Erythroblast (primary cell): ENCODE results near the gene COL16A1.

Source experiments
- DNase-seq, 2 experiments: peaks; one replicate each; lab custom pipeline; 2025; lab: John Stamatoyannopoulos, UW
- GATA1 ChIP-seq: IDR thresholded peaks from 2 replicates; pipeline ENCODE4 v1.6.1; 2011; ENCODE audit warnings: low read depth, mild to moderate bottlenecking, control low read depth, low read length, moderate library complexity
- POLR2A ChIP-seq: IDR thresholded peaks from 2 replicates; pipeline ENCODE4 v1.6.1; 2011; ENCODE audit warnings: mild to moderate bottlenecking, low read length

Gene COL16A1

GRCh38 chr1:31742462-31743212, 38.8 kb upstream of the COL16A1 start:
- DNase-seq = no peak
- TF ChIP-seq POLR2A (no peak), GATA1 (no peak)

GRCh38 chr1:31739346-31739745, 35.5 kb upstream of the COL16A1 start:
- TF ChIP-seq POLR2A (no peak), GATA1 (no peak)
- DNase-seq = no peak

DNA sequence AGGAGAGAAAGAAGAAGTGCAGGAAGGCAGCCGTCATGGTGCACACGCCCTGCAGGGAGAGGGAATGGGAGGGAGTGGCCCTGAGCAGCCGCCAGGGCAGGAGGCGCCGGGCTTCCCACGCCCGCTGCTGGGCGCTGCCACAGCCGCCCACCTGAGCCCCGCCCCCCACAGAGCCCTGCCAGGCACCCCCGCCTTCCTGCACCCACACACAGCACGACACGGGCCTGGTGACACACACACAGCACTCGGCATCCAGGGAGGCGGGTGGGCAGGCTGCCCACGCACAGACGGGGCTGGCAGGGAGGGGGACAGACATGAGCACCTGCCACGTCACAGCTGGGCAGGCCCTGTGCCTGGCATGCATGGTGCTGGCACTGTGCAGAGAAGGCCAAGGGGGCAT, 32.9 kb upstream of the COL16A1 start:
- no peak for DNase-seq
- no peak for TF ChIP-seq POLR2A
- no peak for TF ChIP-seq GATA1

GRCh38 chr1:31735571-31735970, 31.8 kb upstream of the COL16A1 start:
- TF ChIP-seq GATA1 (no peak), POLR2A (no peak)
- DNase-seq = no peak

GRCh38 chr1:31734582-31735107, 30.8 kb upstream of the COL16A1 start:
- no peak for DNase-seq
- TF ChIP-seq POLR2A (no peak), GATA1 (no peak)

- TF ChIP-seq POLR2A (no peak), GATA1 (no peak)
- no peak for DNase-seq
Measured at GRCh38 chr1:31733389-31734219, 29.8 kb upstream of the COL16A1 start.

- no peak for DNase-seq
- no peak for TF ChIP-seq GATA1
- no peak for TF ChIP-seq POLR2A
Measured at GRCh38 chr1:31732751-31733289, 29.0 kb upstream of the COL16A1 start.

GRCh38 chr1:31732343-31732742, 28.5 kb upstream of the COL16A1 start:
- DNase-seq = no peak
- TF ChIP-seq POLR2A = no peak
- TF ChIP-seq GATA1 = no peak

GRCh38 chr1:31731049-31731565, 27.3 kb upstream of the COL16A1 start:
- no peak for DNase-seq
- TF ChIP-seq POLR2A (no peak), GATA1 (no peak)

GRCh38 chr1:31730336-31731048, 26.7 kb upstream of the COL16A1 start:
- TF ChIP-seq GATA1 (no peak), POLR2A (no peak)
- DNase-seq = no peak

DNA sequence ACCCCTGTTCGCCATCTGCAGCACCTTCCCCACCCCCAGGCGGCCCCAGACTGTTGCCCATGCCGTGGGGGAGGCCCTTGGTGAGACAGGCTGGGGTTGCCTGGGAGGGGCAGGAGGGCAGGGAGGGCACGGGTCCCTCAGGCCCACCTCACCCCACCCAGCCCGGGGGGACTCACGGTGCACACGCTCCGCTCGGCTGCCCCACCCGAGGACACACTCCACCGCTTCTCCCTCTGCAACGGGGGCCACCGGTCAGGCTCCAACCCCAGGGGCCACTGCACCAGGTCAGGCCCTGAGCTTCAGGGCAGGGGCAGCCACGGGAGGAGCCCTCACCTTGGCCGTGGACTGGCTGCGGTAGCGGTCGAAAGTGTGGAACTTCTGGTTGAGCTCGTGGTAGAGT, 24.0 kb upstream of the COL16A1 start:
- no peak for TF ChIP-seq GATA1
- TF ChIP-seq POLR2A = no peak
- no peak for DNase-seq

- no peak for DNase-seq
- no peak for TF ChIP-seq POLR2A
- TF ChIP-seq GATA1 = no peak
Measured at GRCh38 chr1:31727195-31727594, 23.4 kb upstream of the COL16A1 start.

- DNase-seq = no peak
- no peak for TF ChIP-seq POLR2A
- TF ChIP-seq GATA1 = no peak
Measured at GRCh38 chr1:31726715-31727114, 22.9 kb upstream of the COL16A1 start.
